Esophagus (tissue), 2 donors: ENCODE measurements around the gene RBBP8NL. TPM values are rescaled to one million over a fixed set of nuclear protein-coding genes. Genes with fewer than 3 reads are reported as not detected.

ENCODE experiments used
- H3K27ac ChIP-seq, 2 donors: one replicate each; pipeline ENCODE4 v1.5.1; 2013; ENCODE audit warnings: low read depth in 2 of 2, mild to moderate bottlenecking in 2 of 2, inconsistent platforms in 1 of 2, low read length in 1 of 2, moderate library complexity in 1 of 2
- H3K27me3 ChIP-seq, 2 donors: one replicate each; pipeline ENCODE4 v1.6.1; 2013; ENCODE audit warnings: low read length in 2 of 2, control low read depth in 1 of 2, mild to moderate bottlenecking in 1 of 2; ENCODE audit not compliant: insufficient read depth in 2 of 2, control insufficient read depth in 1 of 2
- H3K36me3 ChIP-seq, 2 donors: one replicate each; pipeline ENCODE4 v1.6.1; 2013; ENCODE audit warnings: low read length in 1 of 2; ENCODE audit not compliant: control insufficient read depth in 2 of 2, insufficient read depth in 2 of 2
- H3K4me1 ChIP-seq, 2 donors: one replicate each; pipeline ENCODE4 v1.6.1; 2013; ENCODE audit warnings: low read length in 1 of 2; ENCODE audit not compliant: control insufficient read depth in 2 of 2, insufficient read depth in 2 of 2
- H3K4me3 ChIP-seq, 2 donors: one replicate each; pipeline ENCODE4 v1.5.1; 2013; ENCODE audit warnings: low read length in 2 of 2, mild to moderate bottlenecking in 2 of 2, low read depth in 1 of 2, moderate library complexity in 1 of 2
- H3K9me3 ChIP-seq, 2 donors: one replicate each; pipeline ENCODE4 v1.6.1; 2013; ENCODE audit warnings: mild to moderate bottlenecking in 2 of 2, low read depth in 1 of 2, low read length in 1 of 2, moderate library complexity in 1 of 2; ENCODE audit not compliant: control insufficient read depth in 2 of 2, insufficient read depth in 1 of 2
- WGBS, 2 donors: extraction: QIAGEN DNeasy Blood & Tissue Kit; methylation state at CpG; one replicate each; pipeline ENCODE4 v1.1.7; 2013; 5-methylcytosine and 5-hydroxymethylcytosine counted together
- polyA plus RNA-seq, 2 donors: library from polyadenylated mRNA; stranded (reverse); fragments of 200-250 nt; gene quantifications; one replicate each; pipeline ENCODE4 v1.2.3, GENCODE V29; 2013
- donor health status: healthy with polysubstance abuse.
- donor health status: Bipolar disorder and iron deficiency.

Gene RBBP8NL
- polyA plus RNA-seq, 2 donors = 4.0 to 16.8 TPM

GRCh38 chr20:62472138-62472940 is 45.0 kb upstream of the RBBP8NL start:
- H3K27ac ChIP-seq = no peak overlapping the region
- peaks cover 4 to 15% of the 10 kb centered on the region in 2 donors for H3K4me1 ChIP-seq
- no peak overlapping the region for H3K4me3 ChIP-seq
- 77 to 80% methylated on average over 23 of the region's 23 CpGs for WGBS, 2 donors
- H3K27me3 ChIP-seq = peaks cover 3 to 21% of the 10 kb centered on the region in 2 donors
- H3K9me3 ChIP-seq = peaks cover 0 to 2% of the 10 kb centered on the region in 2 donors
- H3K36me3 ChIP-seq = no peaks in the 10 kb centered on the region

- Histone ChIP-seq H3K9me3 (peaks cover 0 to 2% of the 10 kb centered on the region in 2 donors), H3K4me3 (no peak overlapping the region), H3K4me1 (peaks cover 0 to 6% of the 10 kb centered on the region in 2 donors), H3K27ac (no peak overlapping the region), H3K36me3 (no peaks in the 10 kb centered on the region), H3K27me3 (peaks cover 3 to 10% of the 10 kb centered on the region in 2 donors)
- WGBS, 2 donors = 72 to 79% methylated on average over 12 of the region's 12 CpGs
Measured at GRCh38 chr20:62470459-62470858, 43.1 kb upstream of the RBBP8NL start.

GRCh38 chr20:62470001-62470400 is 42.7 kb upstream of the RBBP8NL start:
- peaks cover 0 to 2% of the 10 kb centered on the region in 2 donors for H3K4me1 ChIP-seq
- no peak overlapping the region for H3K4me3 ChIP-seq
- peaks cover 0 to 2% of the 10 kb centered on the region in 2 donors for H3K9me3 ChIP-seq
- H3K27me3 ChIP-seq = peaks cover 3 to 5% of the 10 kb centered on the region in 2 donors
- H3K27ac ChIP-seq = no peak overlapping the region
- WGBS, 2 donors = 28 to 39% methylated on average over 18 of the region's 18 CpGs
- H3K36me3 ChIP-seq = no peaks in the 10 kb centered on the region

GRCh38 chr20:62469352-62469751 is 42.0 kb upstream of the RBBP8NL start:
- no peaks in the 10 kb centered on the region for H3K4me1 ChIP-seq
- WGBS, 2 donors = 59 to 71% methylated on average over 17 of the region's 17 CpGs
- peaks cover 0 to 2% of the 10 kb centered on the region in 2 donors for H3K9me3 ChIP-seq
- peaks cover 2 to 3% of the 10 kb centered on the region in 2 donors for H3K27me3 ChIP-seq
- H3K27ac ChIP-seq = no peak overlapping the region
- H3K4me3 ChIP-seq = no peak overlapping the region
- no peaks in the 10 kb centered on the region for H3K36me3 ChIP-seq

GRCh38 chr20:62466806-62467537 is 39.6 kb upstream of the RBBP8NL start:
- Histone ChIP-seq H3K36me3 (no peaks in the 10 kb centered on the region), H3K4me1 (no peaks in the 10 kb centered on the region), H3K27me3 (peaks cover 2 to 3% of the 10 kb centered on the region in 2 donors), H3K9me3 (peaks cover 0 to 2% of the 10 kb centered on the region in 2 donors), H3K4me3 (no peak overlapping the region), H3K27ac (no peak overlapping the region)
- 80 to 81% methylated on average over 19 of the region's 19 CpGs for WGBS, 2 donors

- peaks cover 2 to 3% of the 10 kb centered on the region in 2 donors for H3K27me3 ChIP-seq
- 69 to 75% methylated on average over 46 to 48 of the region's 48 CpGs for WGBS, 2 donors
Measured at GRCh38 chr20:62466072-62466760, 38.9 kb upstream of the RBBP8NL start.

GRCh38 chr20:62464990-62465389 is 37.7 kb upstream of the RBBP8NL start:
- H3K27ac ChIP-seq = no peak overlapping the region
- WGBS, 2 donors = 80 to 81% methylated on average over 9 to 10 of the region's 10 CpGs
- no peak overlapping the region for H3K4me3 ChIP-seq
- H3K4me1 ChIP-seq = no peaks in the 10 kb centered on the region
- no peaks in the 10 kb centered on the region for H3K36me3 ChIP-seq
- H3K9me3 ChIP-seq = no peaks in the 10 kb centered on the region
- H3K27me3 ChIP-seq = no peaks in the 10 kb centered on the region

More at GRCh38 chr20:62466072-62466760, 38.9 kb upstream of the RBBP8NL start:
- H3K4me3 ChIP-seq = no peak overlapping the region
- no peaks in the 10 kb centered on the region for H3K36me3 ChIP-seq
- peaks cover 0 to 2% of the 10 kb centered on the region in 2 donors for H3K9me3 ChIP-seq
- H3K27ac ChIP-seq = no peak overlapping the region
- H3K4me1 ChIP-seq = no peaks in the 10 kb centered on the region

GRCh38 chr20:62464425-62464770 is 37.1 kb upstream of the RBBP8NL start:
- no peak overlapping the region for H3K27ac ChIP-seq
- WGBS, 2 donors = 89 to 91% methylated on average over 10 of the region's 10 CpGs
- H3K36me3 ChIP-seq = no peaks in the 10 kb centered on the region
- H3K9me3 ChIP-seq = no peaks in the 10 kb centered on the region
- H3K4me3 ChIP-seq = no peak overlapping the region
- no peaks in the 10 kb centered on the region for H3K4me1 ChIP-seq
- no peaks in the 10 kb centered on the region for H3K27me3 ChIP-seq

GRCh38 chr20:62463651-62464424 is 36.5 kb upstream of the RBBP8NL start:
- no peaks in the 10 kb centered on the region for H3K9me3 ChIP-seq
- no peak overlapping the region for H3K27ac ChIP-seq
- 78 to 85% methylated on average over 25 of the region's 25 CpGs for WGBS, 2 donors
- H3K36me3 ChIP-seq = no peaks in the 10 kb centered on the region
- H3K4me3 ChIP-seq = no peak overlapping the region
- no peaks in the 10 kb centered on the region for H3K27me3 ChIP-seq
- no peaks in the 10 kb centered on the region for H3K4me1 ChIP-seq
